Body of pancreas (tissue), 4 donors: ENCODE results near the gene OR6N1. TPM values are rescaled to one million over a fixed set of nuclear protein-coding genes. Genes with fewer than 3 reads are reported as not detected.

Experiments used
- ATAC-seq: fragments of 150-250 bp; one replicate; pipeline ENCODE4 v1.9.1; 2016
- DNase-seq, 4 donors: peaks; one replicate each; pipeline ENCODE4 v3.0.0-alpha.2; 2019
- H3K27ac ChIP-seq, 4 donors: fragments of 200-600 bp; sonication (generic); 1 replicate in 3 of 4; 2 replicates in 1 of 4; pipeline versions ENCODE4 v1.5.1 to v1.6.1; 2016 to 2019; ENCODE audit warnings: mild to moderate bottlenecking in 1 of 4, mixed read lengths in 1 of 4, moderate library complexity in 1 of 4
- H3K27me3 ChIP-seq, 2 donors: fragments of 200-600 bp; sonication (generic); one replicate each; pipeline ENCODE4 v1.6.0; 2016; ENCODE audit warnings: mild to moderate bottlenecking in 1 of 2
- H3K36me3 ChIP-seq, 2 donors: fragments of 200-600 bp; sonication (generic); replicated peaks in 1 of 2; 2 replicates each; pipeline ENCODE4 v1.5.1; 2016; ENCODE audit warnings: low read depth in 2 of 2; ENCODE audit not compliant: insufficient read depth in 1 of 2
- H3K4me1 ChIP-seq: fragments of 200-600 bp; sonication (generic); one replicate; pipeline ENCODE4 v1.6.0; 2016
- H3K4me3 ChIP-seq, 2 donors: fragments of 200-600 bp; sonication (generic); 1 replicate in 1 of 2; 2 replicates in 1 of 2; pipeline ENCODE4 v1.5.1; 2016 to 2019
- H3K9me3 ChIP-seq, 3 donors: fragments of 200-600 bp; sonication (generic); 1 replicate in 2 of 3; 2 replicates in 1 of 3; pipeline ENCODE4 v1.5.1; 2016
- CTCF ChIP-seq, 7 experiments: fragments of 450-650 bp in 4 of 7; fragments of 200-600 bp in 3 of 7; sonication (generic) in 3 of 7; IDR thresholded peaks; one replicate each; pipeline ENCODE4 v1.5.1; 2016 to 2019; ENCODE audit warnings: antibody characterized with exemption in 7 of 7
- POLR2A ChIP-seq, 3 donors: fragments of 450-650 bp; IDR thresholded peaks; one replicate each; pipeline ENCODE4 v1.6.1; 2016; ENCODE audit warnings: antibody characterized with exemption in 3 of 3, mild to moderate bottlenecking in 2 of 3
- WGBS, 2 donors: methylation state at CpG; one replicate each; pipeline ENCODE4 v1.1.5; 2017; 5-methylcytosine and 5-hydroxymethylcytosine counted together
- intact Hi-C: fragments of 100-400 bp; cut with DNase I; formaldehyde crosslinking; loops from one replicate; pipeline ENCODE4 v1.15.1; 2023
- total RNA-seq, 2 donors: library from RNA; depleted of rRNA; stranded (reverse); fragments of >200 nt; gene quantifications; one replicate each; pipeline ENCODE4 v1.1.0, GENCODE V29; 2016

The OR6N1 gene
- total RNA-seq: not detected

DNA sequence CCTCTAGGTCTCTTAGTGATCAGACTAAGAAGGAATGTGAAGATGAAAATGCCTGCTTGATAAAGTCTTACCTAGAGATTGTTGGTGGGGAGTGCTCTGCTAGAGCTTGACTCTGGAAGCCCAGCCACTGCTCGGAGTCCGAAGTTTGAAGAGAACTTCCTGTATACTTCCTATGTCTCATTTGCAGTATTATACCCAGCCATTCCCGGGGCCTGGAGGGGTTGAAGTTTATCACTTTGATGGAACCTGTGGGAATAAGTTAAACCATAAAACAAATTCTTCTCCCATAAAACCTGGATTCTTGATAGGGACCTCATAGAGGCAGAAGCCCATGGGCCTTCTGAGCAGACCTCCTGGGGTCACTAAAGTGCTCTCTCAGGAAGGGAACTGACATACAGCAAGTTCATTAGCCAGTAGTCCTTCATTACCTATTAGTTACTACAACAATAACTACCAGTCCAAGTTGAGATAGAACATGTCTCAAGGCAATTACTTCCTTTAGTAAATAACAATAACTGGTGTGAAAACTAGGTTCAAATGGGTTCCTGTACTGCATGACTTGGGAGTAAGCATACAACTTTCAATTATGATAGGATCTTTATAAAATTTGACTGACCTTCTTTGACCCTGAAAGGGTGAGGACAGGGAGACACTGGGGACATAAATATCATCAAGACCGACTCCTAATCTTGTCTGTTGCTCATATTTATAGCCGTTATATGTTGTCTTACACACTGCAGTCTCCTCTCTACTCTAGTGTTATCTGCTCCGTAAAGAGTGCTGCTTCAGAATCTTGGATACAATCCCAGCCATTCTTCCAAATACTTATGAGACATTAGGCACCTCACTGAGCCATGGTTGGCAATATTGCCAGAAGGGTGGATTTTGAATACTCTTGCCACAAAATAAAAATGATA, at the start of gene OR6N1:
Gene OR6N1, minus strand, starts transcription at position 246 of the 917 bp plus-strand sequence. CDS start 5,513 bp downstream, outside the sequence.
- Histone ChIP-seq H3K9me3 (no peaks in the 10 kb centered on the region), H3K4me3 (no peak within 1 kb of the TSS), H3K36me3 (no peaks in the 10 kb centered on the region), H3K27ac (no peak within 1 kb of the TSS), H3K4me1 (no peaks in the 10 kb centered on the region), H3K27me3 (no peaks in the 10 kb centered on the region)
- TF ChIP-seq CTCF (IDR thresholded peaks at IDR 0.05) (no peak), POLR2A (IDR thresholded peaks at IDR 0.05) (no peak)
- intact Hi-C loops: no loop called here
- 53 to 59% methylated on average over 6 of the region's 6 CpGs for WGBS, 2 donors
- DNase-seq: no peak
- ATAC-seq: no peak

DNA sequence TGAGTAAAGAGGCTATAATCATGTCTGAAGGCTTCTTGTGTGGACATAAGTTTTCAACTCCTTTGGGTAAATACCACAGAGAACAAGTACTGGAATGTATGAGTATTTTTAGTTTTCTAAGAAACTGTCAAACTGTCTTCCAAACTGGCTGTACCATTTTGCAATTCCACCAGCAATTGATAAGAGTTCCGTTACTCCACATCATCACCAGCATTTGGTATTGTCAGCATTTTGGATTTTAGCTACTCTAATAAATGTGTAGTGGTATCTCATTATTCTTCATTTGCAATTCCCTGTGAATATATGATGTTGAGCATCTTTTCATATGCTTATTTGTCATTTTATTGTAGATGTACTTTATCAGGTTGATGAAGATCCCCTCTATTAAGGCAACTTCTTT, 49.7 kb upstream of the OR6N1 start:
- Histone ChIP-seq H3K4me3 (no peak overlapping the region), H3K36me3 (no peaks in the 10 kb centered on the region), H3K4me1 (no peaks in the 10 kb centered on the region), H3K9me3 (no peaks in the 10 kb centered on the region), H3K27me3 (no peaks in the 10 kb centered on the region), H3K27ac (no peak overlapping the region)
- no peak for DNase-seq
- ATAC-seq: no peak
- no peak for TF ChIP-seq CTCF (IDR thresholded peaks at IDR 0.05)
- no peak for TF ChIP-seq POLR2A (IDR thresholded peaks at IDR 0.05)
- intact Hi-C loops: no loop called here
- WGBS, 2 donors: 52 to 56% methylated on average over 1 of the region's 1 CpG

GRCh38 chr1:158819461-158820443, 47.8 kb upstream of the OR6N1 start:
- Histone ChIP-seq H3K4me1 (no peaks in the 10 kb centered on the region), H3K27ac (peak overlapping the region in 1 of 4 donors; percentile 40), H3K9me3 (no peaks in the 10 kb centered on the region), H3K4me3 (no peak overlapping the region), H3K36me3 (no peaks in the 10 kb centered on the region), H3K27me3 (no peaks in the 10 kb centered on the region)
- intact Hi-C loops: no loop called here
- ATAC-seq (no peak), DNase-seq (no peak)
- 54 to 67% methylated on average over 7 of the region's 7 CpGs for WGBS, 2 donors
- no peak for TF ChIP-seq CTCF (IDR thresholded peaks at IDR 0.05)
- TF ChIP-seq POLR2A (IDR thresholded peaks at IDR 0.05): no peak

- Histone ChIP-seq H3K27me3 (no peaks in the 10 kb centered on the region), H3K27ac (peak overlapping the region in 1 of 4 donors; percentile 40), H3K4me1 (no peaks in the 10 kb centered on the region), H3K4me3 (no peak overlapping the region), H3K36me3 (no peaks in the 10 kb centered on the region), H3K9me3 (no peaks in the 10 kb centered on the region)
- ATAC-seq (no peak), DNase-seq (no peak)
- no peak for TF ChIP-seq CTCF (IDR thresholded peaks at IDR 0.05)
- TF ChIP-seq POLR2A (IDR thresholded peaks at IDR 0.05): no peak
- intact Hi-C loops: no loop called here
- WGBS, 2 donors: 53 to 85% methylated on average over 1 of the region's 1 CpG
These were observed 47.0 kb upstream of the OR6N1 start for GRCh38 chr1:158818975-158819431.
